Nephron (organoid): ENCODE results near the gene DGKI.

Experiments used
- H3K27ac Mint-ChIP-seq, 3 experiments: 2 replicates each; pipeline ENCODE4 v1.8.0; 2020; ENCODE audit warnings: mixed read lengths in 3 of 3, mild to moderate bottlenecking in 2 of 3, moderate library complexity in 1 of 3
- H3K27me3 Mint-ChIP-seq: 2 replicates; pipeline ENCODE4 v1.8.0; 2021; ENCODE audit warnings: low read depth, mild to moderate bottlenecking, moderate library complexity, mixed read lengths
- H3K36me3 Mint-ChIP-seq: 2 replicates; pipeline ENCODE4 v1.8.0; 2020; ENCODE audit warnings: low read depth, mixed read lengths
- H3K4me1 Mint-ChIP-seq: 2 replicates; pipeline ENCODE4 v1.8.0; 2020; ENCODE audit warnings: mixed read lengths
- H3K4me3 Mint-ChIP-seq, 3 experiments: 2 replicates each; pipeline ENCODE4 v1.8.0; 2020; ENCODE audit warnings: mild to moderate bottlenecking in 3 of 3, mixed read lengths in 3 of 3, moderate library complexity in 2 of 3
- H3K9me3 Mint-ChIP-seq: 2 replicates; pipeline ENCODE4 v1.8.0; 2020; ENCODE audit warnings: mixed read lengths
- TF ChIP-seq, protein P1 (sequence below), 3 experiments: fragments of 200-600 bp; sonication (generic); IDR thresholded peaks; one replicate each; pipeline ENCODE4 v1.5.0; 2021; ENCODE audit warnings: antibody characterized with exemption in 3 of 3; ENCODE audit not compliant: unreplicated experiment in 3 of 3

DGKI gene

DNA sequence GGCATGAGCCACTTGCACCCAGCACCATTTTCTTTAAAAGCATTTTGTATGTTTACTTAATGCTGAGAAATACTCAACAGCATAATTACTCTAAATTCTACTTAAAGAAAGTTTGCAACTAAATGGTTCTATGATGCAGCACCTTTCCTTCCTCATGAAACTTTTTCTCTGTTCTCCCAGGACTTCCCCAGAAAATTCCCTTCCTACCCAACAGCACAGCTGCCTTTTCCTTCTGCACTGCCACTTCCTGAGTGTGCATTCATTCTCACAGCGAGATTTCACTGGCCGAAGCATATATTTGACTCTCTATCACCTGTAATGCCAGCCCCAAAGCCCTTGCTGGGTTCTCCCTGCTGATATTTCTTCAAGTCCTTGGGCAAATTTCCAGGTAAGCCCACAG is 41.5 kb upstream of the DGKI start:
- TF ChIP-seq, protein P1, sequence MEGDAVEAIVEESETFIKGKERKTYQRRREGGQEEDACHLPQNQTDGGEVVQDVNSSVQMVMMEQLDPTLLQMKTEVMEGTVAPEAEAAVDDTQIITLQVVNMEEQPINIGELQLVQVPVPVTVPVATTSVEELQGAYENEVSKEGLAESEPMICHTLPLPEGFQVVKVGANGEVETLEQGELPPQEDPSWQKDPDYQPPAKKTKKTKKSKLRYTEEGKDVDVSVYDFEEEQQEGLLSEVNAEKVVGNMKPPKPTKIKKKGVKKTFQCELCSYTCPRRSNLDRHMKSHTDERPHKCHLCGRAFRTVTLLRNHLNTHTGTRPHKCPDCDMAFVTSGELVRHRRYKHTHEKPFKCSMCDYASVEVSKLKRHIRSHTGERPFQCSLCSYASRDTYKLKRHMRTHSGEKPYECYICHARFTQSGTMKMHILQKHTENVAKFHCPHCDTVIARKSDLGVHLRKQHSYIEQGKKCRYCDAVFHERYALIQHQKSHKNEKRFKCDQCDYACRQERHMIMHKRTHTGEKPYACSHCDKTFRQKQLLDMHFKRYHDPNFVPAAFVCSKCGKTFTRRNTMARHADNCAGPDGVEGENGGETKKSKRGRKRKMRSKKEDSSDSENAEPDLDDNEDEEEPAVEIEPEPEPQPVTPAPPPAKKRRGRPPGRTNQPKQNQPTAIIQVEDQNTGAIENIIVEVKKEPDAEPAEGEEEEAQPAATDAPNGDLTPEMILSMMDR (IDR thresholded peaks at IDR 0.05; ENCODE audit: unreplicated experiment in 3 of 3), result no peak
- Mint-ChIP-seq H3K9me3 (no peaks in the 10 kb centered on the region), H3K4me1 (peaks cover 28% of the 10 kb centered on the region), H3K4me3 (no peak overlapping the region), H3K36me3 (peaks cover 72% of the 10 kb centered on the region), H3K27ac (no peak overlapping the region), H3K27me3 (peaks cover 3% of the 10 kb centered on the region)

DNA sequence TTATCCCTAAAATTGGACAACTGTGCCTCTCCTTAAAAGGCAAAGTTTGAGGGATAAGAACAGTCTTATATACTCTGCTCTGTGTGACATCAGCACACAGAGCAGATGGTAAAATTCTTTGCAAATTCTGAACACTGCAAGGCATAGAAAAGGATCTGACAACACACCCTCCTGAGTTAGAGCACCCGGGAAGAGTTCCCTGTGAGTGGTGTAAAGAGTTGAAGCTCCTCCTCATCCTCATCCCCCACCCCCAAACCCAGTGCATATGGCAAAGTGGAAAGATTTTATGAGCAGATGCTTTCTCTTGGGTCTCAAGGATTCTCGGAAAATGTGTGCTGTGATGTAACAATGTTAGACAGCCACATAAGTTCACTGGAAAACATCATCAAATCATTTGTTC is 40.0 kb upstream of the DGKI start:
- TF ChIP-seq, protein P1 (IDR thresholded peaks at IDR 0.05; ENCODE audit: unreplicated experiment in 3 of 3), result no peak
- Mint-ChIP-seq H3K36me3 (peaks cover 79% of the 10 kb centered on the region), H3K27me3 (peaks cover 3% of the 10 kb centered on the region), H3K4me1 (peaks cover 25% of the 10 kb centered on the region), H3K9me3 (peaks cover 10% of the 10 kb centered on the region), H3K27ac (peak overlapping the region in 1 of 3 experiments; percentile 30), H3K4me3 (no peak overlapping the region)

DNA sequence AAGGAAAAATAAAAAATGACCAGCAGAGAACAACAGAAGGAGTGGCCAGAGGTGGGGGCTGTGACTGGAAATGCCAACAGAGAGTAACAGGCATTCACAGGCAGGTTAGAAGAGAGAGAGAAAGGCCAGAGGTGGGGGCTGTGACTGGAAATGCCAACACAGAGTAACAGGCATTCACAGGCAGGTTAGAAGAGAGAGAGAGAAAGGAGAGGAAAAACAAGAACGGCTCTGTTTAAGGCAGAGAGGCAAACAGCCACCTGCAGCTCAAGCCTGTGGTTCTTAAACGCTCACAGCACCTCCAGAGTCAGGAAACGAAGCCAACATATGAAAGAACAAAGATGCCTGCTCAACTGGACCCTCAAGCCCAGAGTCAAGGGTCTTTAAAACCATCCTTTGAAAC is 39.5 kb upstream of the DGKI start:
- peaks cover 14% of the 10 kb centered on the region for H3K9me3 Mint-ChIP-seq
- TF ChIP-seq, protein P1 (IDR thresholded peaks at IDR 0.05; ENCODE audit: unreplicated experiment in 3 of 3), result no peak
- peak overlapping the region in 2 of 3 experiments; percentile 6 to 30 for H3K27ac Mint-ChIP-seq
- peaks cover 25% of the 10 kb centered on the region for H3K4me1 Mint-ChIP-seq
- H3K27me3 Mint-ChIP-seq, result peaks cover 3% of the 10 kb centered on the region
- peaks cover 83% of the 10 kb centered on the region for H3K36me3 Mint-ChIP-seq
- no peak overlapping the region for H3K4me3 Mint-ChIP-seq

GRCh38 chr7:137885678-137886077 is 38.9 kb upstream of the DGKI start:
- peaks cover 14% of the 10 kb centered on the region for H3K9me3 Mint-ChIP-seq
- H3K27ac Mint-ChIP-seq, result no peak overlapping the region
- peaks cover 21% of the 10 kb centered on the region for H3K4me1 Mint-ChIP-seq
- H3K36me3 Mint-ChIP-seq, result peaks cover 83% of the 10 kb centered on the region
- TF ChIP-seq, protein P1 (IDR thresholded peaks at IDR 0.05; ENCODE audit: unreplicated experiment in 3 of 3), result no peak
- H3K4me3 Mint-ChIP-seq, result no peak overlapping the region
- peaks cover 3% of the 10 kb centered on the region for H3K27me3 Mint-ChIP-seq

DNA sequence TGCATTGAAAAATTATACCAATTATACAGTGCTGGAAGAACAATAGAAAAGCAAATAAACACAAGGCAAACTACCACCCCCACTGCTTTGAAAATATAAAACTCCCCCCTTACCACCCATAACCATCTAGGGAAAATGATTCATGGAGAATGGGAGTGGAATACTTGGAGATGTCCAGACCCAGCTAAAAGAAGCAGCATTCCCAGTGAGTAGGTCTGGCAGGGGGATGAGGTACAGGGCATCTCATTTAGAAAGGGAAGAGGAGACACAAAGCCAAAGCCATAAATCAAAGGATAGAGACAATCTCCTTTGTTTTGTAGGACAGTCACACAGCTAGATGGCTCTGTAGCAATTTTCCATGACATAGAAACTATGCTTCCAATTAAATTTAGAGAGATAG is 36.0 kb upstream of the DGKI start:
- Mint-ChIP-seq H3K27ac (no peak overlapping the region), H3K4me1 (peaks cover 40% of the 10 kb centered on the region), H3K27me3 (peaks cover 3% of the 10 kb centered on the region), H3K36me3 (peaks cover 90% of the 10 kb centered on the region), H3K9me3 (peaks cover 14% of the 10 kb centered on the region), H3K4me3 (no peak overlapping the region)
- TF ChIP-seq, protein P1 (IDR thresholded peaks at IDR 0.05; ENCODE audit: unreplicated experiment in 3 of 3), result no peak

DNA sequence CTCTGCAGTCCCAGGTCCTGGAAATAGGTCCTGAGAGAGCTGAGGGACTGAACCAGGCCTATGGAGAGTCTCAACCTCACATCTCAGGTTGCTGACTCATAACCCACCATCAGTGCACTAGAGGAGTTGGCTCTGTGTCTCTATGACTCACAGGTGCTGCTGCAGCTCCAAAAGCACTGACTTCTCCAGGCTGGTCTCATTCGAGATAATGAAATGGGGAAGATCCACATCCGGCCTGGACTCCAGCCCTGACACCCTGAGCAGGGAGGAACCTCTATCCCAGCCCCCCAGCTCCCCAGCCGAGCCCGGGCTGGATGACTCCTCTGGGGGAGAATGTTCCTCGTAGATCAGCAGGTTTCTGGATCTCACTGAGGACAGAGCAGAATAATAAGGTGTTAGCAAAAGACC is 35.5 kb upstream of the DGKI start:
- Mint-ChIP-seq H3K4me3 (no peak overlapping the region), H3K9me3 (peaks cover 14% of the 10 kb centered on the region), H3K36me3 (peaks cover 94% of the 10 kb centered on the region), H3K27ac (no peak overlapping the region), H3K4me1 (peaks cover 46% of the 10 kb centered on the region), H3K27me3 (peaks cover 3% of the 10 kb centered on the region)
- TF ChIP-seq, protein P1 (IDR thresholded peaks at IDR 0.05; ENCODE audit: unreplicated experiment in 3 of 3), result no peak
